Renal cortical epithelial cell (primary cell): ENCODE data around the gene METRNL. TPM values are rescaled to one million over a fixed set of nuclear protein-coding genes. Genes with fewer than 3 reads are reported as not detected.

Source experiments
- DNase-seq: peaks from one replicate; pipeline ENCODE4 v3.0.0-alpha.2; 2011; ENCODE audit warnings: low read depth
- total RNA-seq: library from RNA; depleted of rRNA; stranded (reverse); fragments of >200 nt; gene quantifications from 2 replicates; pipeline ENCODE4 v1.2.3, GENCODE V29; 2014

The METRNL gene
- total RNA-seq, 1 donor from 2014 or later = 88.6 TPM

DNA sequence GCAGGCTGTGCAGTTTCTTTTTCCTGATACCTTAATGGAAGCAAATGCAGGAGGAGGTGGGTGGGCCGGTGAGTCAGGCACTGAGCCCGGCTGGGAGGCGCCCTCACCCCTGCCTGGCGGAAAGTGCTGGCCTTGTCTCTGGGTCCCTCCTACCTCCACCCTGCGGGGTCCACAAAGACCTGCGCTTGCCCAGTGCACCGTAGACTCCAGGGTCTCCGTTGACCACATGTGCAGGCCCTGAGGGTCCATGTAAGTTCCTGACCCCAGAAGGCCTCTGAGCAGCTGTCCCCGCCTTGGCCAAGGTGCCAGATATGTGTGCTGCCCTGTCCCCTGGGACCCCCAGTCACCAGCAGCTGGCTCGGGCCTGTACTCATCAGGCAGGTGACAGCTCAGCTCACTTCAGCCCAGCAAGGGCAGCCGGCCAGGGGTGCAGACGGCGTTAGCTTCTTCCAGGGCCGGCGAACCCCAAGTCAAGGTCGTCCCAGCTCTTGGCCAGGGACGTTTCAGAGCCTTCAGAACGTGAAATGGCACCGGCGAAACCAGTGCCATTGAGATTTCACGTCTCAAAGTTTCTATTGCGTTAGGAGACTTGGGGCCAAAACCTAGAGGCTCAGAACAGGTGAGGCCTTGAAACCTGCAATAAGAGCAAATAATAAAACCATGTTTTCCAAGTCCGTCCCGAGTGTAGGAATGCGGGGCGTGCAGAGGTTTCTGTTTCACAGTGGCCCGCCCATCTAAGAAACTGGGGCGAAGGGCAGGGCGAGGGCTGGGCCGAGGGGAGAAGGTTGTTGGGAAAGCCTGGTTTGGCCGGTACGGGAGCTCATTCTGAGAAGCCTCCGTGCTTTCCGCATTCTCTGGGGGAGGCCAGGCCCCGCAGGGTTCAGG lies 12.1 kb downstream of the METRNL start:
- DNase-seq = no peak

DNA sequence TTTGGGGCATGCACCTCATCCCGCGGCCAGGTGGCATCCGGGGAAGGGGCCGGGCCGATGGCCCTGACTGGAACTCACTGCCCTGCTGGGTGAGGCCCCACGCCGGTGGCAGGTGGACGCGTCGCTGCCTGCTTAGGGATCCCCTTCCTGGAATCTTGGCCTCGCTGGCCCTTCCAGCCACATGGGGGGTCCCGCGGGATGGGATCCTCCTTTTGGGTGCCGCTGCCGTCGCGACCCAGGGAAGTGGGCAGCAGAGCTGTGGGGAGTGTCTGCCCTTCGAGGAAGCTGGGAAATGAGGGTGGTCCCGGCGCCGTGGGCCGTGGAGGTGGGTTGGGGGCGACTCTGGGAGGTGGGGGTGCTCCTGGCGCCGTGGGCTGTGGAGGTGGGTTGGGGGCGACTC lies 12.8 kb downstream of the METRNL start:
- no peak for DNase-seq

DNA sequence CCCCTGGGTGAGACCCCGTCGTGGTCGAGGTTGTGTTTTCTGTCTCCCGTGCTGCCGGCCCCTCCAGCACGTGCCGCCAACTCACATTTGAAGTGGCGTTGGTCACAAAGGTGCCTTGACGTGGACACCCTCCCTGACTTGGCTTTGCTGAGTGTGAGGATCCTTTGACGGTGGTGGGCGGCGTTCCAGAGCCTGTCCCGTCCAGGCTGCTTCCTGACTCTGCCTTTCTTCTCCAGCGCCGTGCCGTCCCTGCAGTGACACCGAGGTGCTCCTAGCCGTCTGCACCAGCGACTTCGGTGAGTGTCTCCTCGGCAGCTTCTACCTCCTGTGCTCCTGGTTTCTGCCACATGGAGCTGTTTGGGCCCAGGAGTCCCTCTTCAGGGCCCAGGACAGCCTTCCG lies 13.5 kb downstream of the METRNL start:
- DNase-seq = no peak

DNA sequence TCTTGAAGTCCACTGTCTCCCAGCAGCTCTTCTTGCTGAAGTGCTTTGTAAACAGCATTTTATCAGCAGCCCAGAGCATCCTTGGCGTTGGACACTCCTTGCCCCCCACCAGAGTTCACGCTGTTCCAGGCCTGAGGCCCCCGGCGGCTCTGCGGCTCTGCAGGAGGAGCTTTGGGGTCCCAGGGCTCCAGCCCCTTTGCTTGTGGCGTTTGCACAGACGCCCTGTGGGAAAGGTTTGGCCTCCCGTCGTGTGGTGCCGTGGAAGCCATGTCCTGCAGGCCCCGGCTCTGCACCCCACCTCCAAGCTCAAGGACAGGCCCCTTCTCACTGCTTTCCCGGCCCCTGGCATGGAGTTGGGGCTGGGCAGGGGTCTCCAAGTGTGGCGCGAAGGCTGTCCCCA lies 14.1 kb downstream of the METRNL start:
- no peak for DNase-seq

DNA sequence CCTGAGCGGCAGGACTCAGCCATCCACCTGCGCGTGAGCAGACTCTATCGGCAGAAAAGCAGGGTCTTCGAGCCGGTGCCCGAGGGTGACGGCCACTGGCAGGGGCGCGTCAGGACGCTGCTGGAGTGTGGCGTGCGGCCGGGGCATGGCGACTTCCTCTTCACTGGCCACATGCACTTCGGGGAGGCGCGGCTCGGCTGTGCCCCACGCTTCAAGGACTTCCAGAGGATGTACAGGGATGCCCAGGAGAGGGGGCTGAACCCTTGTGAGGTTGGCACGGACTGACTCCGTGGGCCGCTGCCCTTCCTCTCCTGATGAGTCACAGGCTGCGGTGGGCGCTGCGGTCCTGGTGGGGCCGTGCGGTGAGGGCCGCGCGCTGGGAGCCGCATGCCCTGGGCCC lies 14.9 kb downstream of the METRNL start:
- DNase-seq = no peak

DNA sequence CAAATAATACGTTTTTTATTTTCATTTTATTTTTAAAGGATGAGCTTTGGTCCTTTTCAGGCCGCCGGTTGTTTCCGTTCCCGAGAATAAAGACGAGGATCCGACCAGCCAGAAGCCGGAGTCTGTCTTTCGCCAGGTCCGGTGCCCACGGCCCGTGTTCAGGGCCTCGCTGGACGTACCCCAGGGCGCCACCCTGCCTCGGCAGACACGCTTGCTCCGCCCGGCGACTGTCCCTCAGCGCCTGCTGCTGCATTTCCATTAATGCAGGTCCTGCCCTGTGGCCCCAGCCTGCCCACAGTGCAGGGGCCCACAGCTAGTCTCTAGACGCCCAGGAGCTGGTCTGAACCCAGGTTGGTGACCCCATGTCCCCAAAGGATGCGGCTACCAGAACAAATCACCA lies 15.6 kb downstream of the METRNL start:
- DNase-seq = no peak

DNA sequence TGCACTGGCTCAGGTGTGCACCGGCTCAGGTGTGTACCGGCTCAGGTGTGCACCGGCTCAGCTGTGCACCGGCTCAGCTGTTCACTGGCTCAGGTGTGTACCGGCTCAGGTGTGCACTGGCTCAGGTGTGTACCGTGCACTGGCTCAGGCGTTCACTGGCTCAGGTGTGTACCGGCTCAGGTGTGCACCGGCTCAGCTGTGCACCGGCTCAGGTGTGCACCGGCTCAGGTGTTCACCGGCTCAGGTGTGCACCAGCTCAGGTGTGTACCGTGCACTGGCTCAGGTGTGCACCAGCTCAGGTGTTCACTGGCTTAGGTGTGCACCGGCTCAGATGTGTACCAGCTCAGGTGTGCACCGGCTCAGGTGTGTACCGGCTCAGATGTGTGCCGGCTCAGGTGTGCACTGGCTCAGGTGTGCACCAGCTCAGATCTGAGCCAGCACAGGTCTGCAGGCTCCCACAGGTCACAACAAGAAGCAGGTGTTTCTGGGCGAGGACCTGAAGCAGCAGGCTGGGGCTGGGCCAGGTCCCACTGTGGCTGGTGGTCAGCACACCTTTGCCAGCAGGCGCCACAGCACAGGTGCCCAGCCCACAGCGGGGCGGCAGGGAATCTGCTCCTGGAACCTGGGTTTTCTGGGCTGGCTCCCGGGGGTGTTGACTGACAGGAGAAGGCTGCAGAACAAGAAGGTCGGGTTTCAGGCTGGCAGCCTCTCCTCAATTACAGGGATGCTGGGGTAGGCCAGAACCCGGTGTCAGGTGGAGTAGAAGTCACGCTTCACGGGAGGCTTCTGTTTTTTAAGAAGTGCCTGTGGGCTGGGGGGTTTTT lies 17.2 kb downstream of the METRNL start:
- no peak for DNase-seq

DNA sequence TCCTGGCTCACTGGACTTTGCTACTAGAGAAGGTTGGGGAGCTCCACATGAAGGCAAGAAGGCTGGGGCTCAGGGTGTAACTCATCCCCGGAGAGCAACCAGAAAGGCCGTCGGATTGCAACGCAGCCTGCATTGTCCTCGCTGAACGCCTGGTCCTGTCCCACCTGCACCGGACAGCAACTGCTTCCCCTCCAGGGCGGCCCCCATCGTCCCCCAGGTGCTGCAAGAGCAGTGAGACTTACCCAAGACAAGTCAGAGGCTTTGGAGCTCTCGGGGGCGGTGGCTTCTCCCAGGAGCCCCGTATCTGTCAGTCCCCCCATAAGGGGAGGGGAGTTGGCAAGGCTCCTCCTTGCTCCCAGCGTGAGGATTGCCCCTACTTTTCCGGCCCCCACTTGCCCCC lies 18.4 kb downstream of the METRNL start:
- no peak for DNase-seq

DNA sequence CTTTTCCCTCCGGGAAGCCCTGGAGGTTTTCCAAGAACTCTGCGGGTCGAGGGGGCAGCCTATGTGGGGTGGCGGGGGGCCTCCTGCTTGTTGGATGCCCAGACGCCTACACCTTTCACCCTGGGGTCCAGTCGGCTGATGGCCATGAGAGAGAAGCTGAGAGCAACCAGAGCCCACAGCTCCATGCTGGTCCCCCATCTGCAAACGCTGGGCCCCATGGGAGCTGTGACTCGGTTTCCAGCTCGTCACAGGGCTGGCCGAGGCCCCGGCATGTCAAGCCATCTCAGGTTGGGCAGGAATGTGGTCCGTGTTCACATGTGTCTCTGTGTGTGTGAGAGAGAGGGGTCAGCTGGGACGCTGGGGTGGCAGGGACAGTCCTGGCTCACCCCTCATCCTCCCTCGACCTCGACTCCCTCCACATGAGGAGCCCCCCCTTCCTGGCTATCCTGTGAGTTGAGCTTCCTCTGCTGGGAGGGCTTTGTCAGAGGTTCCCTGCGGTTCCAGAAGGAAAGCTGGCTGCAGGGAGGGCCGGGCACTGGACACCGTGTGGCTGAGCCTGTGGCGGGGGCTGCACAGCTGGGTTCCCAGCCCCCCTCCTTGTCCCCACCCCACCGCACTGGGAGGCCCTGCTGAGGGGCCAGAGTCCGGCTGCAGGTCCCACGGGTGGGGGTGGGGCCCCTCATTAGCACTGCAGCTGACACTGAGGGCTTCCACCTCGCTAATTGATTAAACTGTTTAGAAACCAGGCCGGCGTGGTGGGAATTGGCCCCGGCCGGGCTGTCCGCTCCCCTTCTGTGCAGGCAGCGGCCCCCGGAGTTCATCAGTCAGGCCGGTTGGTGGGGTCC lies 19.1 kb downstream of the METRNL start:
- DNase-seq = no peak

DNA sequence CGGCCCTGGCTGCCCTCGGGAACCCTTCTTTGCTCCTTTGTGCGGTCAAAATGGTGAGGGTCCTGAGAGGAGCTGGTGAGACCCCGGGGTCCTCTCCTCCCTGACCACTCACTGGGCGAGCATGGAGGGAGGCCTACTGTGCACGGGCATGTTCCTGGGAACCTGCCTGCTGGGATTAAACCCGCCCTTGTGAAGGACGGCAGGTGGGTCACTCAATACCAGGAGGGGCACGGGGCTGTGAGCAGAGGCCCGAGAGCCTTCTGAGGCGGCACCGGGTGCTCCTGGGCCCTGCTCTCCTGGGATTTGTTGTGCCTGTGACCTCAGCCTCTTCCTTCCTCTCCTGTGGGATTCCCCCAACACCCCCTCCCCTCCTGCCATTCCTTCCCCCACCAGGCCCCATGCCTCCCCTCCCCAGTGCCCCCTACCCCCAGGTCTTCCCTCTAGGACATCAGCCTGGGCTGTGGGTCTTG lies 19.7 kb downstream of the METRNL start:
- no peak for DNase-seq

DNA sequence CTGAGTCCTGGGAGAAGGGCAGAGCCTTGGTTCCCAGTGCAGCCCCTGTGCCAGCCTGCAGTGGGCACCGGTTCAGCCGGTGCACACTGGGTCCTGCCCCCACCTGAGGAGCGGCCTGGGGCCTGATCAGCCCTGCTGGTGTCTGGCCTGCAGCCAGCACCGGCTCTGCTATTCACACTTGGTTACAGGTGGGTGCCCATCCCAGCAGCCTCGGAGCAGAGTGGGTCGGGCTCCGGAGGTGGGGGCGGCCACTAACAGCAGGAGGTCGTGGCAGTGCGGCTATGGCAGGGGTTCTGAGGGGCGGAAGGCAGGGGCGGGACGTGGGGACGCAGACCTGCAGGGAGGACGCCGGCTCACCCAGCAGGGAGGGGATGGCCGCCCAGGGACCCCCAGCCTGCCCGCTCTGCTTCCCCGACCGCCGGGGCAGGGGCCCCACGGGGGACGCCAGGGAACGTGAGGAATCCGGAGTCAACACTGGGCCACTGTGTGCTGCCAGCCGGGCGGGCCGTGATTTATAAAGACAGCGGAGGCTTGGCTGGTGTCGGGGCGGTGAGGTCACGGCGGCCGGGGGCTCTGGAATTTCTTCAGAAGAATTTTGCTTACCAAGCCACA lies 20.3 kb downstream of the METRNL start:
- DNase-seq = no peak

DNA sequence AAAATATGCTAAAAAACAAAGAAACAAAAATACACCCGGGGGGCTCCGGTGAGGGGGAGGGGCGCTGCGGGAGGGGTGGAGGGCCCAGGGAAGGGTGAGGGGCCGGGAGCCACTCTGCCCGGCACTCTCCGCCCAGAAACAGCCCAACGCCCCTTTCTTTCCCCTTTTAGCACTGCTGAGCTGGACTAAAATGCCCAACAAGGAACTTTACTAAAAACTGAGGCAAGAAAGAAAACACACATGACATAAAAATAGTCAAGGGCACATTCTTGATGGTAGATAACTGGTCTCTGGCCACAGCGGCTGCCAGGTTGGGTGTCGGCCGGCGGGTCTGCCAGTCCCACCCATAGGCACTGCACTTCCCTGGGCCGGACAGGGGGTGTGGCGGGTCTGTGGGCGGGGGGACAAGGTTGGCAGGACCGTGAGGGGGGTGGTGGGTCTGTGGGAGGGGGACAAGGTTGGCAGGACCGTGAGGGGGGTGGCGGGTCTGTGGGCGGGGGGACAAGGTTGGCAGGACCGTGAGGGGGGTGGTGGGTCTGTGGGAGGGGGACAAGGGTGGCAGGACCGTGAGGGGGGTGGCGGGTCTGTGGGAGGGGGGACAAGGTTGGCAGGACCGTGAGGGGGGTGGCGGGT lies 20.9 kb downstream of the METRNL start:
- DNase-seq = no peak

DNA sequence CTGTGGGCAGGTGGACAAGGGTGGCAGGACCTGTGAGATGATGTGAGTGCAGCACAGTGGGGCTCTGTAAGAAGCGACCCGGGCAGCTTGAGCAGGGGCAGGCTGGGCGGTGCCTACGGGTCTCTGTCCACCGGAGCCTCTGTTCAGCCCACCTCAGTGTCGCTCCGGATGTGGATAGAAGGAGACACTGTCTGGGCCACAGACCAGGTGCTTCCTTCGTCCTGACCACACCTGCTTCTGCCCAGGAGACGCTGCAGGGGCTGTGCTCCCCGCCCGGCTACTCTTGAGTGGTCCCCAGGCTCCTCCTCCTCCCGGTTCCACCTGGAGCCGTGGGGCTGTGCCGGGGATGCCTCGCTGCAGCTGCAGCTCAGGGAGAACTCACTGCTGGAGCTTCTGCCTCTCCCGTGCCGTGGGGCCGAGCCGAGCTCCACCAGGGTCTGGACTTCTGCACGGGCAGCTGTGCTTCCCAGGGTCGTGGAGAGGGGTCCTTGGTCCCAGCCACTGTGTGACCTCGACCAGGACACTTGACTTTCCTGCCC lies 21.5 kb downstream of the METRNL start:
- no peak for DNase-seq

DNA sequence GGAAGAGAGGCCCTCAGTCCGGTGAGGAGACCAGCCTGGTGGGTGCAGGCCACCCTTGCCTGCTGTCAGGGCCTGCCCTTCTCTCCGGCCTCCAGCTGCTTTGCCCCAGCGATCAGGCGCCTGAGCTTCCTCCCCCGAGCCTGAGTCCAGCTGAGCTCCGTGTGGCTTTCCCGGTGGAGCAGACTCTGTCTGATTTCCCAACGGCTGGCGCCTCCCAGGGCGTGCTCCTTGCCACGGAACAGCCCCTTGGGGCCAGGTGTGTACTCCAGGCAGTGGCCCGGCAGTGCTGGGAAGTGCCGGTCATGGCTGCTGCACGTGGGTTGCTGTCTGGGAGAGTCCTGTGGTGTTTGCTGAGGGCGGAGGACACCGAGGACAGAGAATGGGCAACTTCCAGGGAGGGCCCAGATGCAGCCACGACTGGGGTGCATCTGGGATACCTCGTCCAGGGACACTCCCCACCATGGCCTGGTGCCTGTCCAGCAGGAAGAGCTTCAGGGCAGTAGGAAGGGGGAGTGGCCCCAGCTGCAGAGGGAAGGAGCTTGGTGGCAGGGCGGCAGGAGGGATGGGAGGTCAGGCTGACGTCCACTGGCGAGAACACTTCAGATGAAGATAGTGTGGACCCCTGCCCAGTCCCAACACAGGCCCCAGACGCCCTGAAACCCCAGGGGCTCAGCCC lies 22.5 kb downstream of the METRNL start:
- DNase-seq = no peak

DNA sequence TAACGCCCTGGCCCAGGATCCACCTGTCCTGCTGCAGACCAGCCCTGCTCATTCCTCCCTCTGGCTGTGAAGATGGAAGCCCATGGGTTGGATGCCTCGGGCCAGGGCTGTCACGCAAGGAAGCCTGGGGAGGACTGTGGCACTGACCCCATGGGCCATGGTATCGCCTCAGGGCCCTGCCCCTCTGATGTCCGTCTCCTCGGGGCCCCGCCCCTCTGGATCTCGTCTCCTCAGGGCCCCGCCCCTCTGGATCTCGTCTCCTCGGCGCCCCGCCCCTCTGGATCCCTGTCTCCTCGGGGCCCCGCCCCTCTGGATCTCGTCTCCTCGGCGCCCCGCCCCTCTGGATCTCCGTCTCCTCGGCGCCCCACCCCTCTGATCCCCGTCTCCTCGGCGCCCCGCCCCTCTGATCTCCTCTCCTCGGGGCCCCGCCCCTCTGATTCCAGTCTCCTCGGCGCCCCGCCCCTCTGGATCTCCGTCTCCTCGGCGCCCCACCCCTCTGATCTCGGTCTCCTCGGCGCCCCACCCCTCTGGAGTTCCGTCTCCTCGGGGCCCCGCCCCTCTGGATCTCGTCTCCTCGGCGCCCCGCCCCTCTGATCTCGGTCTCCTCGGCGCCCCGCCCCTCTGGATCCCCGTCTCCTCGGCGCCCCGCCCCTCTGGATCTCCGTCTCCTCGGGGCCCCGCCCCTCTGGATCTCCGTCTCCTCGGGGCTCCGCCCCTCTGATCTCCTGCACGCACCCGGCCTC lies 24.0 kb downstream of the METRNL start:
- DNase-seq = no peak

DNA sequence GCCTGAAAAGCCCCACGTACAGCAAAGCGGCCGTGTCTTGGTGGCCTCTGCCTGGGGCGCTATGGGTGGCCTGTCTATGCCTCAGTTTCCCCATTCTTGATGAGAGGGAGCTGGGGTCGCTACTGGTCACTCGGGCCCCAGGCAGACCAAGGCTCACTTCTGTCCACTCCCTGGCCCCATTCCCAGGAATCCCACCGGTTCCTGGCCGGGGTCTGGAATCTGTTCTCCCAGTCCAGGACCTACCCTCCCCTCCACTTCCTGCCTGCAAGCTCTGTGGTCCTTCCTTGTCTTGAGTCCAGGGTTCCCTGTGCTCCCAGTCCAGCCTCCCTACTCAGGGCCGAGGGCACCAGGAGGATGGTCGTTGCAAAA lies 24.5 kb downstream of the METRNL start:
- no peak for DNase-seq

DNA sequence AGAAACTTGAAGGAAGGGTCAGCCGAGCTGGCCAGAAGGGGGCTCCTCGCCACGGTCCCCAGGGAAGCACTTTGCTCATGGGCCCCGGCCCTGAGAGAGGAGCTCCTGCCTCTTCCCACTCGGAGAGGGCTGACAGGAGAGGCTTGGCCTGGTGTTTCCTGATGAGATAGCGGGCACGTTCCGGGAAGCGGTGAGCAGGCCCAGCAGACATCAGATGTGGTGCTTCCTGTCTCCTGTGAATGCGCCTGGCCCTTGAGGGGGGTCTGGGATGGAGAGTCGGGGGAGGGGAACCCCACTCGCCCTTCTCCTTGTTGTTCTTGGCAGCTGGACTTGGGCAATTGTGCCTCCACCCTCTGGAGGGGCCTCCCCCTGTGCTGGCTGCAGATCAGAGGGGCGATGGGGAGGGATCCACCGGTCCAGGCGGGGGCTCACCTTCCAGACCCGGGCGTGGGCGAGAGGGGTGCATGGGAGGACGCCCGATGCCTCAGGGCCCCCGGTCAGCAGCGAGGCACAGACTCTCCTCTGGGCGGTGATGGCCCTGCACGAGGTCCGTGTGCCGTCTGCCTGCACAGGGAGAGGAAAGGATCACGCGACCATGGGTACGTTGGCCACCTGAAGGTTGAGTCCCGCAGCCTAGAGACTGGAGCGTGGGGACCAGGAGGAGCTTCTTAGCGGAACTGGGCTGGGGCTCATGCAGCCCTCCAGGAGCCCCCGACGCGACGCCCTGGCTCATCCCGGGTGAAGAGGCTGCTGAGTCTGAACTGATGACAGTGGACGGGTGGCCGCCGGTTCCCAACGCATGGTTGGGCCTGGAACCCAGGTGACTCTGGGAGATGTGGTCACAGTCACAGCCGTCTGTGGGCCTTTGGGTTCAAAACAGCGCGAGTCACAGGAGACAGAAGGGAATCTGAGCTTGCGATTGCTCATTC lies 25.4 kb downstream of the METRNL start:
- DNase-seq = no peak

DNA sequence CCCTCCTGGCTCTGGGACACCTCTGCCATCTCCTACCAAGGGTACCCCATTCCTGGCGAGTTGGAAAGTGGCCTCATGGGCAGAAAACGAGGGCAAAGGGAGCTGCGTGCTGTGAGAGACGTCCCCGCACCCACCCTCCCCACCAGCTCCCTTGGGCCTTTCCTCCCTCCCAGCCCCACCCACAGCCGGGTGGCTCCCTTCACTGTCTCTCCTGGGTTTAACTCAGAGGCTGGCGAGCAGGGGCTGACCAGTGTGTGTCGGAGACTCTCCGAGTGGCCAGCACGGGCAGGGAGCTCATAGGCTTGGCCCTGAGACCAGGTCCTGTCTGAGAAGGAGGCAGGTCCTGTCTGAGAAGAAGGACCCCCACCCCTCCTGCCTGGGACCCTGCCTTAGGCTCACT lies 26.1 kb downstream of the METRNL start:
- DNase-seq = no peak
